H9 (cell line): Measurements from ENCODE around the gene PPP2R5B. TPM values are rescaled to one million over a fixed set of nuclear protein-coding genes. Genes with fewer than 3 reads are reported as not detected.

Experiments used
- DNase-seq: peaks from one replicate; pipeline ENCODE4 v3.0.0-alpha.2; 2017
- H2AFZ ChIP-seq: one replicate; pipeline ENCODE4 v1.6.1; 2013; ENCODE audit warnings: mild to moderate bottlenecking, low read length, control low read depth, moderate library complexity
- H2AK5ac ChIP-seq: 2 replicates; pipeline ENCODE4 v1.6.1; 2013; ENCODE audit warnings: low read length, control low read depth, mixed read lengths; ENCODE audit not compliant: insufficient read length
- H2BK120ac ChIP-seq: one replicate; pipeline ENCODE4 v1.6.1; 2013; ENCODE audit warnings: low read depth, mild to moderate bottlenecking, low read length, control low read depth, inconsistent platforms; ENCODE audit not compliant: poor library complexity, severe bottlenecking
- H2BK12ac ChIP-seq: 2 replicates; pipeline ENCODE4 v1.6.1; 2013; ENCODE audit warnings: low read length, control low read depth, mixed read lengths, low read depth; ENCODE audit not compliant: insufficient read length
- H2BK15ac ChIP-seq: 2 replicates; pipeline ENCODE4 v1.6.1; 2013; ENCODE audit warnings: low read depth, low read length, control low read depth
- H2BK20ac ChIP-seq: one replicate; pipeline ENCODE4 v1.6.1; 2013; ENCODE audit warnings: low read depth, mild to moderate bottlenecking, low read length, control low read depth, inconsistent platforms; ENCODE audit not compliant: poor library complexity, severe bottlenecking
- H2BK5ac ChIP-seq: 2 replicates; pipeline ENCODE4 v1.6.1; 2013; ENCODE audit warnings: low read length, control low read depth, mixed read lengths; ENCODE audit not compliant: insufficient read length
- H3K14ac ChIP-seq: 2 replicates; pipeline ENCODE4 v1.6.1; 2013; ENCODE audit warnings: low read length, control low read depth; ENCODE audit not compliant: insufficient read depth
- H3K18ac ChIP-seq: 2 replicates; pipeline ENCODE4 v1.6.1; 2013; ENCODE audit warnings: low read depth, mild to moderate bottlenecking, mixed read lengths, low read length, control low read depth; ENCODE audit not compliant: insufficient read length
- H3K23ac ChIP-seq: 2 replicates; pipeline ENCODE4 v1.6.1; 2013; ENCODE audit warnings: low read length, control low read depth, mixed read lengths, low read depth; ENCODE audit not compliant: insufficient read length
- H3K23me2 ChIP-seq: 2 replicates; pipeline ENCODE4 v1.6.1; 2013; ENCODE audit warnings: low read depth, mild to moderate bottlenecking, mixed read lengths, low read length, control low read depth; ENCODE audit not compliant: insufficient read length, poor library complexity, severe bottlenecking
- H3K27ac ChIP-seq: 2 replicates; pipeline ENCODE4 v1.5.1; 2013; ENCODE audit warnings: low read length, control low read depth, mixed read lengths, low read depth; ENCODE audit not compliant: insufficient read length
- H3K27me3 ChIP-seq: 2 replicates; pipeline ENCODE4 v1.6.1; 2013; ENCODE audit warnings: low read length, control low read depth, inconsistent platforms; ENCODE audit not compliant: insufficient read depth
- H3K4ac ChIP-seq: 2 replicates; pipeline ENCODE4 v1.6.1; 2013; ENCODE audit warnings: low read depth, mild to moderate bottlenecking, control low read depth, inconsistent platforms, low read length, moderate library complexity
- H3K4me1 ChIP-seq: 2 replicates; pipeline ENCODE4 v1.6.1; 2013; ENCODE audit warnings: low read length, control low read depth, inconsistent platforms; ENCODE audit not compliant: insufficient read depth
- H3K4me2 ChIP-seq: 2 replicates; pipeline ENCODE4 v1.6.1; 2013; ENCODE audit warnings: low read length, control low read depth, mixed read lengths; ENCODE audit not compliant: insufficient read length, insufficient read depth
- H3K56ac ChIP-seq: 2 replicates; pipeline ENCODE4 v1.6.1; 2013; ENCODE audit warnings: low read depth, mild to moderate bottlenecking, mixed read lengths, low read length, control low read depth; ENCODE audit not compliant: insufficient read length
- H3K79me1 ChIP-seq: 2 replicates; pipeline ENCODE4 v1.6.1; 2013; ENCODE audit warnings: low read depth, mild to moderate bottlenecking, moderate library complexity, low read length, control low read depth, inconsistent platforms; ENCODE audit not compliant: insufficient read depth, poor library complexity, severe bottlenecking
- H3K79me2 ChIP-seq: 2 replicates; pipeline ENCODE4 v1.6.1; 2013; ENCODE audit warnings: low read length, control low read depth, inconsistent platforms; ENCODE audit not compliant: insufficient read depth
- H3K9ac ChIP-seq: 2 replicates; pipeline ENCODE4 v1.6.1; 2013; ENCODE audit warnings: low read length, control low read depth, mixed read lengths; ENCODE audit not compliant: insufficient read length; ENCODE audit errors: extremely low read depth
- H3K9me3 ChIP-seq: one replicate; pipeline ENCODE4 v1.6.1; 2013; ENCODE audit warnings: low read depth, low read length, inconsistent platforms; ENCODE audit not compliant: control insufficient read depth
- H3T11ph ChIP-seq: one replicate; pipeline ENCODE4 v1.6.1; 2013; ENCODE audit warnings: mild to moderate bottlenecking, low read length, control low read depth, inconsistent platforms
- H4K20me1 ChIP-seq: one replicate; pipeline ENCODE4 v1.6.1; 2013; ENCODE audit not compliant: control insufficient read depth, insufficient read length, insufficient read depth
- H4K5ac ChIP-seq: 2 replicates; pipeline ENCODE4 v1.6.1; 2013; ENCODE audit warnings: low read depth, mild to moderate bottlenecking, mixed read lengths, low read length, control low read depth; ENCODE audit not compliant: insufficient read length
- H4K8ac ChIP-seq: replicated peaks from 2 replicates; pipeline ENCODE4 v1.6.1; 2013; ENCODE audit warnings: low read length, control low read depth, mixed read lengths, low read depth; ENCODE audit not compliant: insufficient read length
- H4K91ac ChIP-seq: 2 replicates; pipeline ENCODE4 v1.6.1; 2013; ENCODE audit warnings: low read depth, mild to moderate bottlenecking, moderate library complexity, mixed read lengths, low read length, control low read depth; ENCODE audit not compliant: insufficient read length
- H3K27ac Mint-ChIP-seq, 3 experiments: 2 replicates in 2 of 3; 3 replicates in 1 of 3; pipeline ENCODE4 v1.8.0; 2020 to 2021; ENCODE audit warnings: mixed read lengths in 3 of 3, mild to moderate bottlenecking in 1 of 3, moderate library complexity in 1 of 3
- H3K27me3 Mint-ChIP-seq: 2 replicates; pipeline ENCODE4 v1.8.0; 2021; ENCODE audit warnings: low read depth, mild to moderate bottlenecking, moderate library complexity, mixed read lengths
- H3K36me3 Mint-ChIP-seq, 3 experiments: 2 replicates in 2 of 3; 3 replicates in 1 of 3; pipeline ENCODE4 v1.8.0; 2020 to 2021; ENCODE audit warnings: low read depth in 3 of 3, mixed read lengths in 3 of 3; ENCODE audit not compliant: insufficient read depth in 1 of 3
- H3K4me1 Mint-ChIP-seq, 2 experiments: 2 replicates each; pipeline ENCODE4 v1.8.0; 2020; ENCODE audit warnings: mixed read lengths in 2 of 2
- H3K4me3 Mint-ChIP-seq, 2 experiments: 2 replicates in 1 of 2; 3 replicates in 1 of 2; pipeline ENCODE4 v1.8.0; 2020 to 2021; ENCODE audit warnings: mild to moderate bottlenecking in 2 of 2, mixed read lengths in 2 of 2, moderate library complexity in 1 of 2
- H3K9me3 Mint-ChIP-seq, 2 experiments: 2 replicates in 1 of 2; 3 replicates in 1 of 2; pipeline ENCODE4 v1.8.0; 2020; ENCODE audit warnings: mild to moderate bottlenecking in 2 of 2, mixed read lengths in 2 of 2, moderate library complexity in 1 of 2
- WGBS: extraction: QIAGEN DNeasy Blood & Tissue Kit; methylation state at CpG from one replicate; pipeline ENCODE4 v1.1.7; 2013; ENCODE audit warnings: missing lambda C conversion rate, low lambda C conversion rate, mixed read lengths; ENCODE audit not compliant: insufficient read length; ENCODE audit errors: extremely low coverage; 5-methylcytosine and 5-hydroxymethylcytosine counted together
- total RNA-seq: library from RNA; stranded (reverse); gene quantifications from 2 replicates; pipeline ENCODE4 v1.2.1, GENCODE V29; 2021
- TF ChIP-seq, protein P1 (sequence below): fragments of 200-600 bp; sonication (generic); conservative IDR thresholded peaks from 3 replicates; pipeline ENCODE4 v1.8.0; 2021; ENCODE audit warnings: antibody characterized with exemption, mild to moderate bottlenecking

PPP2R5B gene
- total RNA-seq, 1 experiment from 2014 or later: 6.3 TPM

- H2BK120ac ChIP-seq: no peak overlapping the region
- no peak overlapping the region for H2AK5ac ChIP-seq
- no CpG with 5 or more reads among the region's 4 CpGs for WGBS
Measured at GRCh38 chr11:64936539-64936938, 12.1 kb downstream of the PPP2R5B start.

More at GRCh38 chr11:64936539-64936938, 12.1 kb downstream of the PPP2R5B start:
- Histone ChIP-seq H3K27me3 (no peaks in the 10 kb centered on the region), H2AFZ (no peak overlapping the region), H4K5ac (no peak overlapping the region), H4K8ac (no peak overlapping the region), H3K79me2 (no peaks in the 10 kb centered on the region), H3K18ac (no peak overlapping the region), H3K9me3 (no peaks in the 10 kb centered on the region), H3T11ph (no peak overlapping the region), H3K4me1 (peaks cover 7% of the 10 kb centered on the region; the same call in 1 of the 2 replicates), H3K4ac (no peak overlapping the region), H2BK5ac (no peak overlapping the region), H3K56ac (no peak overlapping the region), H3K27ac (no peak overlapping the region), H3K23ac (no peak overlapping the region), H3K9ac (no peak overlapping the region), H2BK15ac (no peak overlapping the region), H3K4me2 (no peak overlapping the region), H4K91ac (no peak overlapping the region), H2BK12ac (no peak overlapping the region), H3K79me1 (no peaks in the 10 kb centered on the region), H3K23me2 (peaks cover 4% of the 10 kb centered on the region), H4K20me1 (no peaks in the 10 kb centered on the region), H2BK20ac (no peak overlapping the region), H3K14ac (no peak overlapping the region)
- peaks cover 21 to 51% of the 10 kb centered on the region in 2 experiments for H3K4me1 Mint-ChIP-seq
- DNase-seq: no peak
- no peak overlapping the region for H3K27ac Mint-ChIP-seq
- peaks cover 0 to 4% (median 0%) of the 10 kb centered on the region in 3 experiments; a peak in 2 of 7 replicates for H3K36me3 Mint-ChIP-seq
- TF ChIP-seq, protein P1, sequence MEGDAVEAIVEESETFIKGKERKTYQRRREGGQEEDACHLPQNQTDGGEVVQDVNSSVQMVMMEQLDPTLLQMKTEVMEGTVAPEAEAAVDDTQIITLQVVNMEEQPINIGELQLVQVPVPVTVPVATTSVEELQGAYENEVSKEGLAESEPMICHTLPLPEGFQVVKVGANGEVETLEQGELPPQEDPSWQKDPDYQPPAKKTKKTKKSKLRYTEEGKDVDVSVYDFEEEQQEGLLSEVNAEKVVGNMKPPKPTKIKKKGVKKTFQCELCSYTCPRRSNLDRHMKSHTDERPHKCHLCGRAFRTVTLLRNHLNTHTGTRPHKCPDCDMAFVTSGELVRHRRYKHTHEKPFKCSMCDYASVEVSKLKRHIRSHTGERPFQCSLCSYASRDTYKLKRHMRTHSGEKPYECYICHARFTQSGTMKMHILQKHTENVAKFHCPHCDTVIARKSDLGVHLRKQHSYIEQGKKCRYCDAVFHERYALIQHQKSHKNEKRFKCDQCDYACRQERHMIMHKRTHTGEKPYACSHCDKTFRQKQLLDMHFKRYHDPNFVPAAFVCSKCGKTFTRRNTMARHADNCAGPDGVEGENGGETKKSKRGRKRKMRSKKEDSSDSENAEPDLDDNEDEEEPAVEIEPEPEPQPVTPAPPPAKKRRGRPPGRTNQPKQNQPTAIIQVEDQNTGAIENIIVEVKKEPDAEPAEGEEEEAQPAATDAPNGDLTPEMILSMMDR: no peak
- no peaks in the 10 kb centered on the region for H3K9me3 Mint-ChIP-seq
- H3K27me3 Mint-ChIP-seq: peaks cover 10% of the 10 kb centered on the region
- H3K4me3 Mint-ChIP-seq: no peak overlapping the region; a peak in 1 of 5 replicates
